Hematopoietic multipotent progenitor cell treated with erythropoietin and hydrocortisone succinate and interleukin-3 and kit ligand, for 4 days (in vitro differentiated cells): ENCODE data around the gene PGAP6.
A peak's percentile ranks its signal among the peaks of the same experiment; 100 is the strongest.

ENCODE experiments used
- DNase-seq: peaks from one replicate; pipeline ENCODE4 v3.0.0-alpha.2; 2015

PGAP6 gene

DNA sequence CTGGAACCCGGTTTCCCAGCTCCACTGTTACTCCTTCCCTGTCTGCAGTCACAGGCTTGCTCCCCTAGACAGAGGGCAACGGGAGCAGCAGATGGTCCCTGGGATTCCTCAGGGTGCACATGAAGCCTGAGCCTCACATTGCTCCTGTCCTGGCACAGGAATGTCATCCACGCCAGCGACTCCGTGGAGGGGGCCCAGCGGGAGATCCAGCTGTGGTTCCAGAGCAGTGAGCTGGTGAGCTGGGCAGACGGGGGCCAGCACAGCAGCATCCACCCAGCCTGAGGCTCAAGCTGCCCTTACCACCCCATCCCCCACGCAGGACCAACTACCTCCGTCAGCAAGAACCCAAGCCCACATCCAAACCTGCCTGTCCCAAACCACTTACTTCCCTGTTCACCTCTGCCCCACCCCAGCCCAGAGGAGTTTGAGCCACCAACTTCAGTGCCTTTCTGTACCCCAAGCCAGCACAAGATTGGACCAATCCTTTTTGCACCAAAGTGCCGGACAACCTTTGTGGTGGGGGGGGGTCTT is 18.3 kb upstream of the PGAP6 start:
- peak; percentile 50 for DNase-seq

DNA sequence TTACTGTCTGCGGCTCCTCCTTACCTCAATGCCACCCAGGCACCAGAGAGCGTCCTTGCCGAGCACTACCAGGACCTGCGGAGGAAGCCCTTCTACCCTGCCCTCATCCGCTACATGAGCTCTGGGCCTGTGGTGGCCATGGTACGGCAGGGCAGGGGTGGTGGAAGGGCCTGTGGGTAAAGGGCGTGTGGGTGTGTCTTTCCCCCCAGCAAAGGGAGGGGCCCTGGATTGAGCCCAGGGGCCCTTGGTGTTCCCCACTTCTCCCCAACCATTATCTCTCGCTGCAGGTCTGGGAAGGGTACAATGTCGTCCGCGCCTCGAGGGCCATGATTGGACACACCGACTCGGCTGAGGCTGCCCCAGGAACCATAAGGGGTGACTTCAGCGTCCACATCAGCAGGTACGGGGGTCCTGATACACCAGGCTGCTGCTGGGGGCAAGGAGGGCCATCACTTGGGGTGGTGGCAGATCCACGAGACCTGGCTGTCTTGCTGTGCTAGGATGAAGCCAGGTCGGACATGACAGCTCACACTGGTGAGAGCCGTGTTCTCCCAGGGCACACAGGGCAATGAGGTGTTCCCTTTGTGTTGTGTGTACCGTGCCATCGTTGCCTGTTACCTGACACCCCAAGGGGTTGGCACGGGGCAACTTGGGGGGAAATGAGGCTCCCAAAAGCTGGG is 17.7 kb upstream of the PGAP6 start:
- peak; percentile 89 for DNase-seq

DNA sequence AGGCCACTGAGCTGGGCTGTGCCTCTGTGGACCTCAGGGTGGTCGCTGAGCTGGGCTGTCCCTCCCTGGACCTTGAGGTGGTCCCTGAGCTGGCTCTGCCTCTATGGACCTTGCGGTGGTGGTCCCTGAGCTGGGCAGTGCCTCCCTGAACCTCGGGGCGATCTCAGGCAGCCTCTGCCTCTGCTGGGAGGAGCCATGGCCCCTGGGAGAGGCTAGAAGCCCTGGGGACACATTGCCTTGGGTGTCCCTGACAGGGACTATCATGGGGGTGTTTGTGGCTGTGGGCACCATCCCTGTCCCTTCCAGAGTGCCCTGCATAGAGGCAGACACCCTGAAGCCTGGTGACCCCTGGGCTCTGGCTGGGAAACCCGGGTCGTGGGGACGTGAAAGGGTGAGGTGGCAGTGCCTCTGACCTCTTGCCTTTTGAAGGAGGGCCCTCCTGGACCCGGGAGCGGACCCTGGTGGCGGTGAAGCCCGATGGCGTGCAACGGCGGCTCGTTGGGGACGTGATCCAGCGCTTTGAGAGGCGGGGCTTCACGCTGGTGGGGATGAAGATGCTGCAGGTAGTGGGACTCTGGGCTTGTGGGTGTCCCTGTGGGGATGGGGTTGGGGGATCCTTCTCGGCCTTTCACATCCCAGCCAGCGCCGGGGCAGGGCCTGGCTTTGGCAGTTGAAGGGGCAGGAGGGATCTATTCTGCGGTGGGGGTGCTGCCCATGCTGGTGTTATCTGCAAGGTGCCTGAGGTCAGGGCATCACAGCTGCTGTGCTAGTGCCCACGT is 17.0 kb upstream of the PGAP6 start:
- DNase-seq, result peak; percentile 44

DNA sequence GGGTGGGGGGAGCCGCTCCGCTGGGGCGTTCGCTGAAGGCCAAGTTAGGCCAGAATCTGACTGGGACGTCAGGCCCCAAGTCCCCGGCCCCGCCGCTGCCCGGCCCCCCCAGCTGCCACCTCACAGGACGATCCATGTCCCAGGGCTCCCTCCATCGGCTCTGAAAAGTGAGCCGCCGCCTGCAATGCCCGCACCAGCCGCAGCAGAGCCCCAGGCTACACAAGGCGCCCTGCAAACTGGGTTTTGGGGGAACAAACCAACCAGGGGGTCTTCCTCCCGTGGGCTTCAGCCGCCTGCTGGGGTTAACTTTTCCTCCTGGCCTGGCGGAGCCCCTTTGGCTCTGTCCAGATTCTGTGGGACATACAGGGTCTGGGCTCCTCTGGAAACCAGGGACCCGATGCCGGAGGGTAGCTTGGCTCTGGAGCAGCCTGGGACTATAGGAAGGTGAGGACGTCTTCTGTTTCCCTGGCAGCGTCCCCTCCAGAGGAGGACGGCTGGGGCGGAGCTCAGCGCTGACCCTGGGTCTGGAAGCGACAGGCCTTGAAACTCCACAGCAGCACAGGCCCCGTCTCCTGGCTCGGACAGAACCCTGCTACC is 16.1 kb upstream of the PGAP6 start:
- DNase-seq, result peak; percentile 91

DNA sequence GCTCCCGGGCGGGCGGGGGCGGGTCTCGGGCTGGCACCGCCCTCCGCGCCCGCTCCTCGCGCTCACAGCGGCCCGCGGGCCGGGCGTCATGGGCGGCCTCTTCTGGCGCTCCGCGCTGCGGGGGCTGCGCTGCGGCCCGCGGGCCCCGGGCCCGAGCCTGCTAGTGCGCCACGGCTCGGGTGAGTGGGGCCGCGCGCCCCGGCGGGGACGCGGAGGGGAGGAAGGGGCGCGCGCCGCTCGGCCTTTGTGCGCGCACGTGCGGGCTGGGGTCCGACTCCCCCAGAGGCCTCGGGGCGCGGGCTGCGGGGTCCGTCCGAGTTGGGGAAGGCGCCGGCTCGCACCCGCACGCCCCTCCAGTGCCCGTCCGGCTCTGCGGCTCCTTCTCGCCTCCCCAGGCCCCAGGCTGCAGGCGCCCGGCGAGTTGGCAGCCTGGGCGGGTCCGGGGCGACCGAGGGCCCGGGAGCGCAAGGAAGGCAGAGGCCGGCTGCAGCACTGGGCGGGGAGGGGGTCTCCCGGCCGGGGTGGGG is 15.4 kb upstream of the PGAP6 start, which contains the start of gene NME4:
Gene NME4 (plus strand): TSS at position 65 of the 527 bp plus-strand sequence. CDS start 24 bp downstream, at position 89.
- DNase-seq, result peak; percentile 70

DNA sequence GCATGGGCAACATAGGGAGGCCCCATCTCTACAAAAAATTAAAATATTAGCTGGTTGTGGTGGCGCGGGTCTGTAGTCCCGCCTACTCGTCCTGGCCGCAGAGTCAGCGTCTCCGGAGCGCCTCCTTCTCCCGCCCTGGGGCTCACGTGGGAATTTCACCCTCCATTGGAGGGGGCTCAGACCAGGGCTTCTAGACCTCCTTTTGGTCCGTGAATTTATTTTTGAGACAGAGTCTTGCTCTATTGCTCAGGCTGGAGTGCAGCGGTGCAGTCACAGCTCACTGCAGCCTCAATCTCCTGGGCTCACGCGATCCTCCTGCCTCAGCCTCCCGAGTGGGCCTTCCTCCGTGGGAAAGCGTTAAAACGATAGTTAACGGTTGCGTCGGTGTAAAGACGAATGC is 14.8 kb upstream of the PGAP6 start:
- peak; percentile 93 for DNase-seq

DNA sequence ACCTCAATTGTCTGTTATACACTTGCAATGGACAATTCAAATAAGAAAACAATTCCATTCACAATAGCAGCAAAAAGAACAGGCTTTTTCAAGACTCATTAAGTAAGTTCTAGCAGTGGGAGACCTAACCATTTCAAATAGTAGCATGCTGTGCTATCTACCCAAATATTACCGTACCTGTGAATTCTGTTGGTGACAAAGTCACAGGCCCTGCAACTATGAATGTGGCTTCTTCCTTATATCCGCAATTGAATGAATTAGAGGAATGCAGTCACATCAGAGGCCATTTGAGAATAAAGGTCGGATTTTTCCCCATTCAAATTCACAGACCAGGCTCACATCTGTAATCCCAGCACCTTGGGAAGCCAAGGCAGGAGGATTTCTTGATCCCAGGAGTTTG is 14.4 kb upstream of the PGAP6 start:
- peak; percentile 44 for DNase-seq

DNA sequence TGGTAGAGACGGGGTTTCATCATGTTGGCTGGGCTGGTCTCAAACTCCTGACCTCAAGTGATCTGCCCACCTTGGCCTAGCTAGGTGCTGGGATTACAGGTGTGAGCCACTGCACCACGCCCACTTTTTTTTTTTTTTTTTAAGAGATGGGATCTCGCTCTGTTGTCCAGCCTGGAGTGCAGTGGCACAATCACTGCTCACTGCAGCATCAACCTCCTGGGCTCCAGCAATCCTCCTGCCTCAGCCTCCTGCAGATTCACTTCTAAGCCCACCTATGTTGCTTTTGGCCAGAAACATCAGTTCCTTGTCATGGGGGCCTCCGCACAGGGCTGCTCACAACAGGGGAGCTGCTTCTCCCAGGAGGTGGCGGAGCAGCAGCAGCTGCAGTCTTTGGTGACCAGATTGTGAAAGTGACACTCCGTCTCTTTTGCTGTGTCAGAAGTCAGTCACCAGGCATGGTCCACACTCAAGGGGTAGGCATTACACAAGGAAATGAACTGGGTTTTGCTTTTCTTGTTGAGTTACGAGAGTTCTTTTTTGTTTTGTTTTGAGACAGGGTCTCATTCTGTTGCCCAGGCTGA is 10.8 kb upstream of the PGAP6 start:
- DNase-seq, result peak; percentile 78

DNA sequence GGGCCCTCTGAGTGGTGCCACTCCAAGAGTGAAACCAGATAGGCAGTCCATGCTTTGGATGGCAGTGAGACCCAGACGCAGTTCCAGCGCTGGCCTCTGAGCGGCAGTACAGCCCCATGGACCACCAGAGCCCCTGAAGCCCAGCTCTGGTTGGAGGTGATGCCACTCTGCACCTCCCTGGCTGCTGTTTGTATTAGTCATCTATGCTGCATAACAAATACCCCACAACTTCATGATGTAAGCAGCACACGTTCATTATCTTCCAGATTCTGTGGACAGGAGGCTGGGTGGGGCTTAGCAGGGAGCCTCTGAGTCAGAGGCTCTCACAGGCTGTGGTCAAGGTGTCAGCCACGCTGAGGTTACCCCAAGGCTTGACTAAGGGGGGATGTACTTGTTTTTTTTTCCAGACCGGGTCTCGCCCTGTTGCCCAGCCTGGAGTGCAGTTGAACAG is 10.1 kb upstream of the PGAP6 start:
- peak; percentile 90 for DNase-seq

DNA sequence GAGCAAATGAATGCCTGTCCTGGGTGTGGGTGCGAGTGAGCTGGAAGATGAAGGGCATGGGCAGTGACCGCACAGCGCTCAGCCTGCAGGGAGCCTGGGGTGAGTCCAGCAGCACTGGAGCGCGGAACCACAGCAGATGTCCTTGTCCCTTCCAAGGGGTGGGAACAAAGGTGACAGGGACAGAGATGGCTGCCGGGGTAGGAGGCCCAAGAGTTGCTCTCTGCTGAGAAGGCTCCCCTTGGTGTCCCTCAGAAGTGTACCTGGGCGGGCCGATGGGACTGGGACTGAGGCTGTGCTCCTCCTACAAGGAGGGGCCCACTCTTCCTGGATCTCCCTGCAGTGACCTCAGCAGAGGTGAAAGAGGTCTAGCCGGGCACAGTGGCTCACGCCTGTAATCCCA is 7.6 kb upstream of the PGAP6 start:
- no peak for DNase-seq

DNA sequence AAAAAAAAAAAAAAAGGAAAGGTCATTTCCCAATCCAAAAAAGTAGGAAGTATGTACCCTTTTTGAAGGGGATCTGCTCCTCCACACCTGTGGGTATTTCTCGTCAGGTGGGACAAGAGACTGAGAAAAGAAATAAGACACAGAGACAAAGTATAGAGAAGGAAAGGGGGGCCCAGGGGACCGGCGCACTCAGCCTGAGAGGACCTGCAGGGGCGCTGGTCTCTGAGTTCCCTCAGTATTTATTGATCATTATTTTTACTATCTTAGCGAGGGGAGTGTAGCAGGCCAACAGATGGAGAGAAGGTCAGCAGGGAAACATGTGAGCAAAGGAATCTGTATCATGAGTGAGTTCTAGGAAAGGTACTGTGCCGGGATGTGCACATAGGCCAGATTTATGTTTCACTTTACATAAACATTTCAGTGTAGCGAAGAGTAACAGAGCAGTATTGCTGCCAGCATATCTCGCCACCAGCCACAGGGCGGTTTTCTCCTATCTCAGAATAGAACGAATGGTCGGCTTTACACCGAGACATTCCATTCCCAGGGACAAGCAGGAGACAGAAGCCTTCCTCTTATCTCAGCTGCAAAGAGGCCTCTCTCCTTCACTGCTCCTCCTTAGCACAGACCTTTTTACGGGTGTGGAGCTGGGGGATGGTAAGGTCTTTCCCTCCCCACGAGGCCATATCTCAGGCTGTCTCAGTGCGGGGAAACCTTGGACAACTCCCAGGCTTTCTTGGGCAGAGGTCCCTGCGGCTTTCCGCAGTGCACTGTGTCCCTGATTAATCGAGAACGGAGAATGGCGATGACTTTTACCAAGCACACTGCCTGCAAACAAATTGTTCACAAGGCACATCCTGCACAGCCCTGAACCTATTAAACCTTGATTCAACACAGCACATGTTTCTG is 6.2 kb upstream of the PGAP6 start:
- peak; percentile 51 for DNase-seq

DNA sequence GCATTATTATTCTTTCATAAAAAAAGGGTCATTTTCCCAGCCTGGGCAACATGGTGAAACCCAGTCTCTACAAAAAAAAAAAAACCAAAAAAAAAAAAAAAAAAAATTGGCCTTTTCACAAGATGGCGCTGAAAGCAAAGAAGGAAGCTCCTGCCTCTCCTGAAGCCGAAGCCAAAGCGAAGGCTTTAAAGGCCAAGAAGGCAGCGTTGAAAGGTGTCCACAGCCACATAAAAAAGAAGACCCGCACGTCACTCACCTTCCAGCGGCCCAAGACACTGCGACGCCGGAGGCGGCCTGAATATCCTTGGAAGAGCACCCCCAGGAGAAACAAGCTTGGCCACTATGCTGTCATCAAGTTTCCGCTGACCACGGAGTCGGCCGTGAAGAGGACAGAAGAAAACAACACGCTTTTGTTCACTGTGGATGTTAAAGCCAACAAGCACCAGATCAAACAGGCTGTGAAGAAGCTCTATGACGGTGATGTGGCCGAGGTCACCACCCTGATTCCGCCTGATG is 4.9 kb upstream of the PGAP6 start:
- DNase-seq, result peak; percentile 60

DNA sequence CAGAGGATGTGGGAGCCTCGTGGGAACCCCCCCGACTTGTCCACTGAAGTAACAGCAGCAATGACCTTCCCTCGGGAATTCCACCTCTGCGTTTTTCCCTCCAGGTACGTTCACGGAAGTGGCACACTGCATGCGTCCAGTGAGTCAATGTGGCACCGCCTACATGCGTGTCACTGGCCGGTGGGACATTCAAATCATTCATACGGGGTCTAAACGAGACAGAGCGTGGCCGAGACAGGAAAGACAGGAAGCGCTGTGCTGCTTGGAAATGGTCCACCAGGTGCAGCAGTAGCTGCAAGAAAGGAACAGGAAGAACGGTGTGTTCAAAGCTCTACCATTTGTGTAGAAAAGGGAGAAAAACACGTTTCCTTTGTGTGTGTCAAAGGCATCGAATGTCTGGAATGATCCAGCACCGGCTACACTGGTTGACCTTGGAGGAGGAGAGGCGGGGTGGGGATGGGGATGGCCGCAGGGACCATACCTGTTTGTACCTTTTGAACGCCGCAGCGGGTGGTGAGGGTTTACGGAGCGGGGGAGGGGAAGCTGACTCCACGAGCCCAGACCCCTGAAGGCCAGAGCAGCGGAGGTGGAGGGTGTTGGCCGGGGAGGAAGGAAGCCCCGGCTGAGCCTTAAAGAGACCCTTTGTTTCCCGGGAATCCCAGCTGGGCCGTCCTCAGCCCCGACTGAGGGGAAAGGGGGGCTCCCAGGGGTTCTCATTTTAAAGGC is 1.7 kb upstream of the PGAP6 start:
- DNase-seq, result peak; percentile 54

DNA sequence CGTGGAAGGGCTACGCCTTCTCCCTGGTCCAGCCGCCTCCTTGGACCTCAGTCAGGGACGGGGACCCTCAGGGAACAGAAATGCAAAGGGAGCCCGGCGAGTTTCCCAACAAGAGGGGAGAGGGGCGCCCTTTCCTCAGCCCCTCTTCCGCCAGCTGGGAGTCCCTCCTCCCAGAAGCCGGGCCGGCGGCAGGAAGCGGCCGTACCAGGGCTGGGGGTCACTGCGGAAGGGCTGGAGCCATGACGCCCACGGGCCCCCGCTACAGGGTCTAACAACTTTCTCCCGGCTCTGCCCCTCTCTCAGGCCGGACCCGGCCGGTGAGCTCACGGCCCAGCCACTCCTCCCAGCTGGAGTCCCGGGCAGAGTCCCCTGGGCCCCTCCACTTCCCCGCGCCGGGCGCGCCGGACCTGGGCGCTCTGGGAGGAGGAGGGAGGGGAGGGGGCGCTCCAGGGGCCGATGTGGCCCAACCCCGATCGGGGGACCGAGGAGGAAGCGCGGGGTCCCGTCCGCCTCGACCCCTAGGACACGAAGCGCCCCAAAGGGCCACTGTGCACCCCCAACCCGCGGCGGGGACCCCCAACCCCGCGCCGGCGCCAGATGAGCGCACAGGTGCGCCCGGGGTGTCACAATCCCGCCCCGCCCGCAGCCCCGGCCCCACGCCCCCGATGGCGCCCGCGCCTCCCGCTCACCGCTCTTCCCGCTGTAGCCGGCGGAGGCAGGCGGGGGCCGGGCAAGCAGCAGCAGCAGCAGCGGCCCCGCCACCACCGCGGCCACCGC is 578 bp downstream of the PGAP6 start:
- peak; percentile 45 for DNase-seq

DNA sequence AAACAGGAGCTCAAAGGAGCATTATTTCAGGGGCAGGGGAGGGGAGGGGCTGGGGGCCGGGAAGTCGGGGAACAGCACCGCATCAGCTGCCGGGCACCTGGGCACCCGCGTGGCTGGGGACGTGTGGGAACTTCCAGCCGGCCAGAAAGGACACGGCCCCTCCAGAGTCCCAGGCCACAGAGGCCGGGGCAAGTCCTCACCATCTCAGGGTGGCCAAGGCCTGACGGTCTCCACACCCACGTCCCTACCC is 1.1 kb downstream of the PGAP6 start:
- no peak for DNase-seq

DNA sequence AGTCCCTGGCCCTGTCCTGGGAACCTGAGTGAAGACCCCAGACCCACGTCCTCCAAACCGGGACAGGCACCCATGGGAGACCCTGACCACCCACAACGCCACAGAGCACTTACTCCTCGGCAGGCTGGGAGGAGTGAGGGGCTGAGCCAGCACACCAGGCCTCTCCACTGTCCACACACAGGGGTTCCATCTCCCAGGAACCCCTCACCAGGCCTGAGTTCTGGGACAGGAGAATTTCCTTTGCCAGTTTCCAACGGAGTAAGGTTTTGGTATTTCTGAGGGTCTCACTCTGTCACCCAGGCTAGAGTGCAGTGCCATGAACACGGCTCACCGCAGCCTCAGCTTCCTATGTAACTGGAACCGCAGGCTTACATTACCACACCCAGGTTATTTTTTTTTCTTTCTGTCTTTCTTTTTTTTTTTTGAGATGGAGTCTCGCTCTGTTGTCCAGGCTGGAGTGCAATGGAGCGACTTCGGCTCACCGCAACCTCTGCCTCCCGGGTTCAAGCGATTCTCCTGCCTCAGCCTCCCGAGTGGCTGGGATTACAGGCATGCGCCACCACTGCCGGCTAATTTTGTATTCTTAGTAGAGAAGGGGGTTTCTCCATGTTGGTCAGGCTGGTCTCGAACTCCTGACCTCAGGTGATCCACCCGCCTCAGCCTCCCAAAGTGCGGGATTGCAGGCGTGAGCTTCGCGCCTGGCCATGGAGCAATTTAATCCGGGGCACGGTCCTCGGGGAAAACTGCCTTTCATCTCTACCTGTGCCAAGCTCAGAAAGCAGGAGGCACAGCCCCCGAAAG is 1.6 kb downstream of the PGAP6 start:
- no peak for DNase-seq

DNA sequence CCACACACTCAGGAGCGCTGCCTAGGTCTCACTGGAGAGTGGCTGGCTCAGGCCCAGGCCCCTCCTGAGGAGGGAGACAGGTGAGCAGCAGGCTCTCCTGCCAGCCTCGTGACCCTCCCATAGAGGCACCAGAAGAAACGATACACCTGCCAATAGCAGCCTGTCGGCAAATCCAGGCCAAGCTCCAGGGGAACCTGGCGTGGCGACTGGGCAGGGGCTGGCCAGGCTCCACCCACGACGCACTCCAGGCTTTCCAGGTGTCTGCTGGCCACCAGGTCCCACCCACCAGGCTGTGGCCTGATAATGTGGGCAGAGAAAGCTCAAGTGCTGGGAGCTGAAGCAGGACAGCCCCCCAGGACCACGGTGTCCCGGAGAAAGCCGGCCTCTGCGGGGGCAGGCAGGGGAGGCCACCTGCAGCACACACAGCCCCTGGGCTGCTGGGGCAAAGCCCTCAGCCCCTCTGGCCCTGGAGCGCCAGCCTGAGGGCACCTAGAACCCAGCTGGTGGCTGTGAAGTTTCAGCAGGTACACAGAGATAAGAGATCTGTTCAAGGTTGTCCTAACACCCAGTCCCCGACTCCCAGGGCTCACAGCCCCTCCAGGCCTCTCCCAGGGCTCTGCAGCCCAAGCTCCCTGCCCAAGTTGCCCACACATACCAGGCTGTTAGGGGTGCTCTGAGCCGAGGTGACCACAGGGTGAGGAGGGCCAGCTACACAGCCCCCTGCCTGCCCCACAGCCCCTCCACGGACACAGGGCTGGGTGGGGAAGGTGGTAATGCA is 2.4 kb downstream of the PGAP6 start:
- DNase-seq, result no peak

DNA sequence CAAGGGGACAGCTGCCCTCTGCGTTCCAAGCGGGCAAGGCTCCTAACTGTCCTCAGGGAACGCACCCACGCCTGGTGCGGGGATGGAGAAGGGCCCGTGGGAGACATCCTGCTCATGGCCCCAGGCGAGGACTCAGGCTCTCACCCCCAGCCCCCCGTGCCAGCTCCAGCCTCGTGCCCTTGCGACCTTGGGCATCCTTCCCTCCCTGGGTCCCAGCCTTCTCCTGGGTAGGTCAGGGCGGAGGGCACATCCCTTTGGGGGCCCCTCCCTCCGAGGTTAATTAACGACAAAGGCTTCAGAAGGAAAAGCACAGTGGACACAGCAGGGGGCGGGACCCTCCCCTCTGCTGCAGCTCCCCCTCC is 3.0 kb downstream of the PGAP6 start:
- no peak for DNase-seq
